Loucy (cell line): Measurements from ENCODE around the gene STH.

Experiments
- EZH2phosphoT487 ChIP-seq: fragments of 200-600 bp; IDR thresholded peaks from 2 replicates; pipeline ENCODE4 v1.6.1; 2018; ENCODE audit warnings: antibody characterized with exemption, mild to moderate bottlenecking, moderate library complexity, borderline replicate concordance
- TF ChIP-seq, protein P1 (sequence below): fragments of 200-600 bp; sonication (generic); conservative IDR thresholded peaks from 2 replicates; pipeline ENCODE4 v1.5.1; 2014; ENCODE audit warnings: mild to moderate bottlenecking, antibody characterized with exemption, low read length

DNA sequence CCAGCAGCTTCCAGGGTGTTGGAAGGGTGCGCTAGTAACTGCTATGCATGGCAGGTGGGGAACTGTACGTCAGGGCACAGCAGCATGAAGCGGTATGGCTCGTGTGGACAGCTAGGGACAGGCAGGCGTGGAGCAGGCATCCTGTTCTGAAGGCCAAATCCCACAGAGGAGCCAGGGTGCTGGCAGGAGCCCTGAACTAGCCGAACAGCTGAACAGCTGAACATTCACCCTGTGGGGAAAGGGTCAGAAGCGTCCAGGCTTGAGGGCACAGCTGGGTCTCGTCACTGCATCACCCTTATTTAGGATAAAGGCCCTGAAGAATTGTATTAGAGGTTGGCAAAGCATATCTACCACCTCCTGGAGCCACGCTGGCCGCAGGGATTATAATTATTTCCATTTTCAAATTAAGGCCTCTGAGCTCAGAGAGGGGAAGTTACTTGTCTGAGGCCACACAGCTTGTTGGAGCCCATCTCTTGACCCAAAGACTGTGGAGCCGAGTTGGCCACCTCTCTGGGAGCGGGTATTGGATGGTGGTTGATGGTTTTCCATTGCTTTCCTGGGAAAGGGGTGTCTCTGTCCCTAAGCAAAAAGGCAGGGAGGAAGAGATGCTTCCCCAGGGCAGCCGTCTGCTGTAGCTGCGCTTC, 3.3 kb upstream of the STH start:
- TF ChIP-seq, protein P1, sequence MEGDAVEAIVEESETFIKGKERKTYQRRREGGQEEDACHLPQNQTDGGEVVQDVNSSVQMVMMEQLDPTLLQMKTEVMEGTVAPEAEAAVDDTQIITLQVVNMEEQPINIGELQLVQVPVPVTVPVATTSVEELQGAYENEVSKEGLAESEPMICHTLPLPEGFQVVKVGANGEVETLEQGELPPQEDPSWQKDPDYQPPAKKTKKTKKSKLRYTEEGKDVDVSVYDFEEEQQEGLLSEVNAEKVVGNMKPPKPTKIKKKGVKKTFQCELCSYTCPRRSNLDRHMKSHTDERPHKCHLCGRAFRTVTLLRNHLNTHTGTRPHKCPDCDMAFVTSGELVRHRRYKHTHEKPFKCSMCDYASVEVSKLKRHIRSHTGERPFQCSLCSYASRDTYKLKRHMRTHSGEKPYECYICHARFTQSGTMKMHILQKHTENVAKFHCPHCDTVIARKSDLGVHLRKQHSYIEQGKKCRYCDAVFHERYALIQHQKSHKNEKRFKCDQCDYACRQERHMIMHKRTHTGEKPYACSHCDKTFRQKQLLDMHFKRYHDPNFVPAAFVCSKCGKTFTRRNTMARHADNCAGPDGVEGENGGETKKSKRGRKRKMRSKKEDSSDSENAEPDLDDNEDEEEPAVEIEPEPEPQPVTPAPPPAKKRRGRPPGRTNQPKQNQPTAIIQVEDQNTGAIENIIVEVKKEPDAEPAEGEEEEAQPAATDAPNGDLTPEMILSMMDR: no peak
- TF ChIP-seq EZH2phosphoT487: no peak
